DMS114 treated with DMSO at 0.1 percent for 48 hours (cell line): Measurements from ENCODE around the gene BABAM2.

Source experiments
- DNase-seq: peaks from one replicate; lab custom pipeline; 2025; ENCODE audit not compliant: unreplicated experiment; lab: John Stamatoyannopoulos, UW

BABAM2 gene

GRCh38 chr2:28185891-28186290, 295.4 kb downstream of the BABAM2 start:
- DNase-seq: no peak

GRCh38 chr2:28187186-28187585, 296.7 kb downstream of the BABAM2 start:
- DNase-seq: no peak

- no peak for DNase-seq
Measured at GRCh38 chr2:28188436-28188835, 297.9 kb downstream of the BABAM2 start.

- DNase-seq: no peak
Measured at GRCh38 chr2:28193630-28194403, 303.3 kb downstream of the BABAM2 start.

GRCh38 chr2:28199995-28200679, 309.6 kb downstream of the BABAM2 start:
- no peak for DNase-seq

- DNase-seq: no peak
Measured at GRCh38 chr2:28201671-28202180, 311.2 kb downstream of the BABAM2 start.

- no peak for DNase-seq
Measured at GRCh38 chr2:28202719-28203118, 312.2 kb downstream of the BABAM2 start.

GRCh38 chr2:28206762-28207161, 316.2 kb downstream of the BABAM2 start:
- DNase-seq: no peak

GRCh38 chr2:28209261-28209691, 318.7 kb downstream of the BABAM2 start:
- no peak for DNase-seq

- DNase-seq: no peak
Measured at GRCh38 chr2:28209864-28210263, 319.3 kb downstream of the BABAM2 start.

- DNase-seq: no peak
Measured at GRCh38 chr2:28210535-28210934, 320.0 kb downstream of the BABAM2 start.

- DNase-seq: no peak
Measured at GRCh38 chr2:28216331-28216730, 325.8 kb downstream of the BABAM2 start.

GRCh38 chr2:28217042-28217740, 326.7 kb downstream of the BABAM2 start:
- DNase-seq: no peak

GRCh38 chr2:28219138-28219537, 328.6 kb downstream of the BABAM2 start:
- DNase-seq: no peak

- DNase-seq: no peak
Measured at GRCh38 chr2:28219758-28220368, 329.3 kb downstream of the BABAM2 start.

- DNase-seq: no peak
Measured at GRCh38 chr2:28224648-28225472, 334.3 kb downstream of the BABAM2 start.

GRCh38 chr2:28225473-28226080, 335.0 kb downstream of the BABAM2 start:
- DNase-seq: no peak

GRCh38 chr2:28226558-28226957, 336.0 kb downstream of the BABAM2 start:
- DNase-seq: no peak

GRCh38 chr2:28227498-28227897, 337.0 kb downstream of the BABAM2 start:
- no peak for DNase-seq

GRCh38 chr2:28228434-28228995, 338.0 kb downstream of the BABAM2 start:
- no peak for DNase-seq
